ENCODE measurements around the gene AJAP1. TPM values are rescaled to one million over a fixed set of nuclear protein-coding genes. Genes with fewer than 3 reads are reported as not detected.

Gene AJAP1
- total RNA-seq, 1 experiment from 2014 or later, result not detected

DNA sequence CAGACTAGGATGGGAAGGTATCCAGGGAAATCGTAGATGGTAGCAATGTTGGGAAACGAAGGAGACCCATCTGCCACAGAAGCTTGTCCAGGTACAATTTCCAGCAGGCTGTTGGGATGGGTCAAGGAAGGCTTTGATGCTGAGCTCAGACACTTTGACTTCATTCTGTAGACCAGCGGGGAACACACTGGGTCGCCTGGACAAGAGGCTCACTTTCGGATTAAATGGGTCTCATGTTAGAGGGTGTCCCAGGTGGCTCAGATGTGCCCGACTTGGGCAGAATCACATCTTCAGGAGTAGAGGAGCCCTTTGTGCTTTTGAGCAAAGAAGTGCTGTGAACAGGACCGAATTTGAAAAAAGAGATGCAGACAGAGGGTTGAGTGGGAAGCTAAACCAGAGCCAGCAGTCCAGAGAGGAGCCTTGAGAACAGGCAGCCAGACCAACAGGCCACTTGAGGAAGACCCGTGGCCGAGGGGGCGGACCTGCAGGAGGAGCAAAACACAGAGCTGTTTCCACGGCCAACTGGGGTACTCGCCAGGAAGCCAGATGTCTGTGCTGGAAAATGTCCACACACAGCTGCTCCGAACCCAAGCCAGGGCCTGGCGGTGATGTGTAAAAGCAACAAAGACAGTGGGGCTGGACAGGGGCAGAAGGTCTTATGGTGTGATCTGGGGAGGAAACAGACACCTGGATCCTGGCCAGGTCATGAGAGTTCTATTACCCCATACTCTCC is 146.9 kb downstream of the AJAP1 start:
- Histone ChIP-seq H4K20me1 (ENCODE audit: insufficient read depth) (no peaks in the 10 kb centered on the region), H3K4me3 (no peak overlapping the region), H3K9me2 (ENCODE audit: insufficient read depth) (no peaks in the 10 kb centered on the region), H3K4me2 (no peak overlapping the region), H3K79me2 (ENCODE audit: low read depth) (no peaks in the 10 kb centered on the region), H3K27ac (no peak overlapping the region), H3K9me3 (ENCODE audit: insufficient read depth, low read depth) (no peaks in the 10 kb centered on the region), H3K4me1 (replicated peaks; ENCODE audit: insufficient read depth) (no peaks in the 10 kb centered on the region), H3K27me3 (ENCODE audit: insufficient read depth, low read depth) (peaks cover 5% of the 10 kb centered on the region; the same call in 1 of the 2 replicates), H3K36me3 (ENCODE audit: low read depth) (no peaks in the 10 kb centered on the region), H2AFZ (no peak overlapping the region), H3F3A (ENCODE audit: insufficient read depth, low read depth) (no peaks in the 10 kb centered on the region)
- ChIA-PET POLR2A (ENCODE audit: unreplicated experiment) (no interaction called here), CTCF (no interaction called here)
- no TSS peak for BruUV-seq (replicated peaks)
- no peak for TF ChIP-seq CTCF (conservative IDR thresholded peaks at IDR 0.05)
- TF ChIP-seq EZH2 (IDR thresholded peaks at IDR 0.05; ENCODE audit: low read depth), result no peak
- intact Hi-C loops (cut with micrococcal nuclease; ENCODE audit: unreplicated experiment), result no loop called here
- no peak for DNase-seq

- ChIA-PET POLR2A (ENCODE audit: unreplicated experiment) (no interaction called here), CTCF (no interaction called here)
- Histone ChIP-seq H3K4me3 (no peak overlapping the region), H3K79me2 (ENCODE audit: low read depth) (no peaks in the 10 kb centered on the region), H3K27me3 (ENCODE audit: insufficient read depth, low read depth) (peaks cover 5% of the 10 kb centered on the region; the same call in 1 of the 2 replicates), H3F3A (ENCODE audit: insufficient read depth, low read depth) (no peaks in the 10 kb centered on the region), H4K20me1 (ENCODE audit: insufficient read depth) (no peaks in the 10 kb centered on the region), H2AFZ (no peak overlapping the region), H3K4me2 (no peak overlapping the region), H3K9me2 (ENCODE audit: insufficient read depth) (no peaks in the 10 kb centered on the region), H3K27ac (no peak overlapping the region), H3K4me1 (replicated peaks; ENCODE audit: insufficient read depth) (no peaks in the 10 kb centered on the region), H3K36me3 (ENCODE audit: low read depth) (no peaks in the 10 kb centered on the region), H3K9me3 (ENCODE audit: insufficient read depth, low read depth) (no peaks in the 10 kb centered on the region)
- intact Hi-C loops (cut with micrococcal nuclease; ENCODE audit: unreplicated experiment), result no loop called here
- no TSS peak for BruUV-seq (replicated peaks)
- TF ChIP-seq EZH2 (IDR thresholded peaks at IDR 0.05; ENCODE audit: low read depth) (no peak), CTCF (conservative IDR thresholded peaks at IDR 0.05) (no peak)
- no peak for DNase-seq
Observed at GRCh38 chr1:4802024-4802423, 147.6 kb downstream of the AJAP1 start.

GRCh38 chr1:4803335-4803734 is 148.9 kb downstream of the AJAP1 start:
- ChIA-PET POLR2A (ENCODE audit: unreplicated experiment) (no interaction called here), CTCF (no interaction called here)
- Histone ChIP-seq H3K4me1 (replicated peaks; ENCODE audit: insufficient read depth) (no peaks in the 10 kb centered on the region), H3F3A (ENCODE audit: insufficient read depth, low read depth) (no peaks in the 10 kb centered on the region), H3K9me2 (ENCODE audit: insufficient read depth) (no peaks in the 10 kb centered on the region), H3K27ac (no peak overlapping the region), H3K4me3 (no peak overlapping the region), H3K4me2 (no peak overlapping the region), H3K36me3 (ENCODE audit: low read depth) (no peaks in the 10 kb centered on the region), H3K79me2 (ENCODE audit: low read depth) (no peaks in the 10 kb centered on the region), H3K27me3 (ENCODE audit: insufficient read depth, low read depth) (peaks cover 5% of the 10 kb centered on the region; the same call in 1 of the 2 replicates), H4K20me1 (ENCODE audit: insufficient read depth) (no peaks in the 10 kb centered on the region), H3K9me3 (ENCODE audit: insufficient read depth, low read depth) (no peaks in the 10 kb centered on the region), H2AFZ (no peak overlapping the region)
- intact Hi-C loops (cut with micrococcal nuclease; ENCODE audit: unreplicated experiment), result no loop called here
- DNase-seq, result no peak
- BruUV-seq (replicated peaks), result no TSS peak
- no peak for TF ChIP-seq CTCF (conservative IDR thresholded peaks at IDR 0.05)
- no peak for TF ChIP-seq EZH2 (IDR thresholded peaks at IDR 0.05; ENCODE audit: low read depth)
